ENCODE data around the gene ALS2CL.

GRCh38 chr3:46661776-46662766 lies 31.4 kb downstream of the ALS2CL start:
- TF ChIP-seq, protein P1, sequence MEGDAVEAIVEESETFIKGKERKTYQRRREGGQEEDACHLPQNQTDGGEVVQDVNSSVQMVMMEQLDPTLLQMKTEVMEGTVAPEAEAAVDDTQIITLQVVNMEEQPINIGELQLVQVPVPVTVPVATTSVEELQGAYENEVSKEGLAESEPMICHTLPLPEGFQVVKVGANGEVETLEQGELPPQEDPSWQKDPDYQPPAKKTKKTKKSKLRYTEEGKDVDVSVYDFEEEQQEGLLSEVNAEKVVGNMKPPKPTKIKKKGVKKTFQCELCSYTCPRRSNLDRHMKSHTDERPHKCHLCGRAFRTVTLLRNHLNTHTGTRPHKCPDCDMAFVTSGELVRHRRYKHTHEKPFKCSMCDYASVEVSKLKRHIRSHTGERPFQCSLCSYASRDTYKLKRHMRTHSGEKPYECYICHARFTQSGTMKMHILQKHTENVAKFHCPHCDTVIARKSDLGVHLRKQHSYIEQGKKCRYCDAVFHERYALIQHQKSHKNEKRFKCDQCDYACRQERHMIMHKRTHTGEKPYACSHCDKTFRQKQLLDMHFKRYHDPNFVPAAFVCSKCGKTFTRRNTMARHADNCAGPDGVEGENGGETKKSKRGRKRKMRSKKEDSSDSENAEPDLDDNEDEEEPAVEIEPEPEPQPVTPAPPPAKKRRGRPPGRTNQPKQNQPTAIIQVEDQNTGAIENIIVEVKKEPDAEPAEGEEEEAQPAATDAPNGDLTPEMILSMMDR (IDR thresholded peaks at IDR 0.05): no peak
- no peak for TF ChIP-seq POLR2A (IDR thresholded peaks at IDR 0.05)

All from esophagus squamous epithelium (tissue), 4 donors.